ENCODE measurements around the gene DEFB132.

DEFB132 gene

GRCh38 chr20:266596-267562 lies 9.4 kb downstream of the DEFB132 start:
- peak; percentile 24 for DNase-seq (ENCODE audit: low read depth)

GRCh38 chr20:270517-270916 lies 13.0 kb downstream of the DEFB132 start:
- DNase-seq (ENCODE audit: low read depth), result no peak

GRCh38 chr20:271069-271468 lies 13.5 kb downstream of the DEFB132 start:
- no peak for DNase-seq (ENCODE audit: low read depth)

- no peak for DNase-seq (ENCODE audit: low read depth)
Observed at GRCh38 chr20:271528-271927, 14.0 kb downstream of the DEFB132 start.

GRCh38 chr20:272718-273117 lies 15.2 kb downstream of the DEFB132 start:
- DNase-seq (ENCODE audit: low read depth), result no peak

- no peak for DNase-seq (ENCODE audit: low read depth)
Observed at GRCh38 chr20:273884-274283, 16.4 kb downstream of the DEFB132 start.

GRCh38 chr20:275791-276190 lies 18.3 kb downstream of the DEFB132 start:
- DNase-seq (ENCODE audit: low read depth), result no peak

GRCh38 chr20:276620-277495 lies 19.3 kb downstream of the DEFB132 start:
- no peak for DNase-seq (ENCODE audit: low read depth)

GRCh38 chr20:277496-277781 lies 19.9 kb downstream of the DEFB132 start:
- no peak for DNase-seq (ENCODE audit: low read depth)

GRCh38 chr20:278181-278580 lies 20.7 kb downstream of the DEFB132 start:
- no peak for DNase-seq (ENCODE audit: low read depth)

- DNase-seq (ENCODE audit: low read depth), result no peak
Observed at GRCh38 chr20:278607-279571, 21.4 kb downstream of the DEFB132 start.

- DNase-seq (ENCODE audit: low read depth), result no peak
Observed at GRCh38 chr20:284172-284571, 26.6 kb downstream of the DEFB132 start.

GRCh38 chr20:286508-286907 lies 29.0 kb downstream of the DEFB132 start:
- DNase-seq (ENCODE audit: low read depth), result no peak

- no peak for DNase-seq (ENCODE audit: low read depth)
Observed at GRCh38 chr20:288956-289692, 31.6 kb downstream of the DEFB132 start.

- no peak for DNase-seq (ENCODE audit: low read depth)
Observed at GRCh38 chr20:289693-290083, 32.2 kb downstream of the DEFB132 start.

- DNase-seq (ENCODE audit: low read depth), result peak; percentile 83
Observed at GRCh38 chr20:290084-290831, 32.7 kb downstream of the DEFB132 start, which contains the start of gene C20orf96. TSS of gene C20orf96 (minus strand) at chr20:290750. CDS start at chr20:290610, 140 bp downstream.

- DNase-seq (ENCODE audit: low read depth), result no peak
Observed at GRCh38 chr20:294602-295001, 37.1 kb downstream of the DEFB132 start.

- no peak for DNase-seq (ENCODE audit: low read depth)
Observed at GRCh38 chr20:295804-296203, 38.3 kb downstream of the DEFB132 start.

- peak; percentile 91 for DNase-seq (ENCODE audit: low read depth)
Observed at GRCh38 chr20:297098-297924, 39.8 kb downstream of the DEFB132 start, which contains the start of gene ZCCHC3. TSS of gene ZCCHC3 (plus strand) at chr20:297570. CDS start at chr20:297587, 17 bp downstream.
